ENCODE results near the gene MYLK. TPM values are rescaled to one million over a fixed set of nuclear protein-coding genes. Genes with fewer than 3 reads are reported as not detected.

MYLK gene
- total RNA-seq, 2 donors from 2014 or later: 4.7 to 6.6 TPM

DNA sequence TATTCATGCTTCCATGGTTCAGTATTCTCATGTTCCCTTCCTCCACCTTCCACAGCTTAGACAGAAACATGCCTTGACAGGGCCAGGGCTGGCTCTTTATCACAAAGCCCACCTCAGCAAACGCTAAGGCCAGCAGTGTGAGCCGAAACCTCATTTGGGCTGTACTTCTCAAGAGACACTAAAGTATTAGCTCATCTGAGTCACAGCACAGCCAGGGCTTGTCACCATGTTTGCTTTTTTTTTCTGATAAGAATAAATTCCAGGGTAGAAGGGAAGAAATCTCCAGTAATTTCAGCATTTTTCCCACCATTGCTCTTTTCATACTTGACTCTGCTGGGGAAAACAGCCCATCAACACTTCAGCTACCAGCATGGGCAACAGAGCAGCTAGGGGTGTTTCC lies 95.4 kb downstream of the MYLK start:
- Histone ChIP-seq H3K27ac (ENCODE audit: low read depth, low read length) (no peak overlapping the region), H3K36me3 (ENCODE audit: control insufficient read depth, insufficient read depth, low read length) (no peaks in the 10 kb centered on the region), H3K9me3 (ENCODE audit: control insufficient read depth, low read length) (no peaks in the 10 kb centered on the region), H3K4me1 (ENCODE audit: control insufficient read depth, insufficient read depth, low read length) (peaks cover 10% of the 10 kb centered on the region), H3K9ac (ENCODE audit: extremely low read depth, low read length, poor library complexity, severe bottlenecking) (no peak overlapping the region), H3K4me3 (ENCODE audit: low read length) (no peak overlapping the region), H3K27me3 (ENCODE audit: control insufficient read depth, insufficient read depth, low read length, poor library complexity, severe bottlenecking) (peaks cover 35% of the 10 kb centered on the region)
- Mint-ChIP-seq H3K36me3 (ENCODE audit: low read depth) (no peaks in the 10 kb centered on the region), H3K4me1 (peaks cover 23% of the 10 kb centered on the region), H3K27ac (no peak overlapping the region), H3K9me3 (no peaks in the 10 kb centered on the region), H3K4me3 (no peak overlapping the region), H3K27me3 (ENCODE audit: insufficient read depth) (peaks cover 16% of the 10 kb centered on the region)
- 85 to 93% methylated on average over 2 of the region's 2 CpGs for WGBS, 2 experiments (ENCODE audit: insufficient coverage in 1 of 2, insufficient read length in 1 of 2)
- no peak for DNase-seq
- TF ChIP-seq, protein P1, sequence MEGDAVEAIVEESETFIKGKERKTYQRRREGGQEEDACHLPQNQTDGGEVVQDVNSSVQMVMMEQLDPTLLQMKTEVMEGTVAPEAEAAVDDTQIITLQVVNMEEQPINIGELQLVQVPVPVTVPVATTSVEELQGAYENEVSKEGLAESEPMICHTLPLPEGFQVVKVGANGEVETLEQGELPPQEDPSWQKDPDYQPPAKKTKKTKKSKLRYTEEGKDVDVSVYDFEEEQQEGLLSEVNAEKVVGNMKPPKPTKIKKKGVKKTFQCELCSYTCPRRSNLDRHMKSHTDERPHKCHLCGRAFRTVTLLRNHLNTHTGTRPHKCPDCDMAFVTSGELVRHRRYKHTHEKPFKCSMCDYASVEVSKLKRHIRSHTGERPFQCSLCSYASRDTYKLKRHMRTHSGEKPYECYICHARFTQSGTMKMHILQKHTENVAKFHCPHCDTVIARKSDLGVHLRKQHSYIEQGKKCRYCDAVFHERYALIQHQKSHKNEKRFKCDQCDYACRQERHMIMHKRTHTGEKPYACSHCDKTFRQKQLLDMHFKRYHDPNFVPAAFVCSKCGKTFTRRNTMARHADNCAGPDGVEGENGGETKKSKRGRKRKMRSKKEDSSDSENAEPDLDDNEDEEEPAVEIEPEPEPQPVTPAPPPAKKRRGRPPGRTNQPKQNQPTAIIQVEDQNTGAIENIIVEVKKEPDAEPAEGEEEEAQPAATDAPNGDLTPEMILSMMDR (conservative IDR thresholded peaks at IDR 0.05): no peak

DNA sequence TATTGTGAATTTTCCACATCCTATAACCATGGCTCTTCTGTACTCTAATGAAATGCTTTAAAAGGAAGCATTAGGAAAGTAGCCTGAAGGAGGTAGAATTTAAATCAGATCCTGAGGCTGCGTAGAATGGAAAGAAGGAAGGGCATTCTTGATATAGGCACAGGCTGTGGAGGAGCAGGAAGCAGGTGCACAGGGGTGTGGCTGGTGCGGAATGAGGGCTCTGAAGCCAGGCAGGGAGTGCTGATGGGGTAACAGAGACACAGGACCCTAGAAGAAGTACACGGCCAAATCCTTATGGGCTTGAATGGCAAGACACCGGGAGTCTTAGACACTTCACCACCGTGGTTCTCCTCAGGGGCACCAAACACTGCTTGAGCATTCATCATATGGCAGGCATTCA lies 97.0 kb downstream of the MYLK start:
- peaks cover 23% of the 10 kb centered on the region for H3K4me1 Mint-ChIP-seq
- TF ChIP-seq, protein P1 (conservative IDR thresholded peaks at IDR 0.05): no peak
- H3K27ac Mint-ChIP-seq: no peak overlapping the region
- H3K36me3 ChIP-seq (ENCODE audit: control insufficient read depth, insufficient read depth, low read length): no peaks in the 10 kb centered on the region
- H3K36me3 Mint-ChIP-seq (ENCODE audit: low read depth): no peaks in the 10 kb centered on the region
- H3K4me3 ChIP-seq (ENCODE audit: low read length): no peak overlapping the region
- no peaks in the 10 kb centered on the region for H3K27me3 Mint-ChIP-seq (ENCODE audit: insufficient read depth)
- DNase-seq: no peak
- H3K9me3 Mint-ChIP-seq: no peaks in the 10 kb centered on the region
- H3K27ac ChIP-seq (ENCODE audit: low read depth, low read length): no peak overlapping the region
- H3K9ac ChIP-seq (ENCODE audit: extremely low read depth, low read length, poor library complexity, severe bottlenecking): no peak overlapping the region
- WGBS, 2 experiments (ENCODE audit: insufficient coverage in 1 of 2, insufficient read length in 1 of 2): 95 to 97% methylated on average over 5 of the region's 5 CpGs
- no peaks in the 10 kb centered on the region for H3K9me3 ChIP-seq (ENCODE audit: control insufficient read depth, low read length)
- no peak overlapping the region for H3K4me3 Mint-ChIP-seq
- peaks cover 19% of the 10 kb centered on the region for H3K27me3 ChIP-seq (ENCODE audit: control insufficient read depth, insufficient read depth, low read length, poor library complexity, severe bottlenecking)
- peaks cover 10% of the 10 kb centered on the region for H3K4me1 ChIP-seq (ENCODE audit: control insufficient read depth, insufficient read depth, low read length)

DNA sequence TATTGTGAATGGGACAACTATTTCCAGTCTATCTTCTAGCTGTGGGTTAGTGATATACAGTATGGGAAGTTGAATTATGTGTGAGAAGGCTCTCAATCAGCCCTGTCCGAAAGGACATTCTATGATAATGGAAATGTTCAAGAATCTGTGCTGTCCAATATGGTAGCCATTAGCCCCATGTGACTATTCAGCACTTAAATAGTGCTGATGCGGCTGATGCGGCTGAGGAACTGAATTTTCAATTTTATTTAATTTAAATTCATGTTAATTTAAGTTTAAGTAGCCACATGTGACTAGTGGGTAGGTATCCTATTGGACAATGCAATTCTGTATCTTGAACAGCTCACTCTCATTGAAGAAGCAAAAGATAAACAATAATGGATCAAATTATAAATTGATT lies 98.5 kb downstream of the MYLK start:
- Histone ChIP-seq H3K36me3 (ENCODE audit: control insufficient read depth, insufficient read depth, low read length) (no peaks in the 10 kb centered on the region), H3K27me3 (ENCODE audit: control insufficient read depth, insufficient read depth, low read length, poor library complexity, severe bottlenecking) (peaks cover 4% of the 10 kb centered on the region), H3K9ac (ENCODE audit: extremely low read depth, low read length, poor library complexity, severe bottlenecking) (no peak overlapping the region), H3K27ac (ENCODE audit: low read depth, low read length) (no peak overlapping the region), H3K4me1 (ENCODE audit: control insufficient read depth, insufficient read depth, low read length) (peaks cover 10% of the 10 kb centered on the region), H3K9me3 (ENCODE audit: control insufficient read depth, low read length) (no peaks in the 10 kb centered on the region), H3K4me3 (ENCODE audit: low read length) (no peak overlapping the region)
- DNase-seq: no peak
- TF ChIP-seq, protein P1 (conservative IDR thresholded peaks at IDR 0.05): no peak
- H3K27me3 Mint-ChIP-seq (ENCODE audit: insufficient read depth): no peaks in the 10 kb centered on the region
- 86 to 94% methylated on average over 1 to 3 of the region's 3 CpGs for WGBS, 2 experiments (ENCODE audit: insufficient coverage in 1 of 2, insufficient read length in 1 of 2)
- peaks cover 23% of the 10 kb centered on the region for H3K4me1 Mint-ChIP-seq
- no peak overlapping the region for H3K4me3 Mint-ChIP-seq
- H3K36me3 Mint-ChIP-seq (ENCODE audit: low read depth): no peaks in the 10 kb centered on the region
- no peak overlapping the region for H3K27ac Mint-ChIP-seq
- no peaks in the 10 kb centered on the region for H3K9me3 Mint-ChIP-seq

Data from endodermal cell (in vitro differentiated cells).